Stimulated activated CD4-positive, alpha-beta T cell treated with anti-CD3 and anti-CD28 coated beads, Interleukin-2, amount 100 ng/mL, for 4 hours (primary cell): ENCODE results near the gene CELF3.

Source experiments
- DNase-seq: peaks from one replicate; pipeline ENCODE4 v3.0.0-alpha.2; 2020; ENCODE audit warnings: low read depth

The CELF3 gene

DNA sequence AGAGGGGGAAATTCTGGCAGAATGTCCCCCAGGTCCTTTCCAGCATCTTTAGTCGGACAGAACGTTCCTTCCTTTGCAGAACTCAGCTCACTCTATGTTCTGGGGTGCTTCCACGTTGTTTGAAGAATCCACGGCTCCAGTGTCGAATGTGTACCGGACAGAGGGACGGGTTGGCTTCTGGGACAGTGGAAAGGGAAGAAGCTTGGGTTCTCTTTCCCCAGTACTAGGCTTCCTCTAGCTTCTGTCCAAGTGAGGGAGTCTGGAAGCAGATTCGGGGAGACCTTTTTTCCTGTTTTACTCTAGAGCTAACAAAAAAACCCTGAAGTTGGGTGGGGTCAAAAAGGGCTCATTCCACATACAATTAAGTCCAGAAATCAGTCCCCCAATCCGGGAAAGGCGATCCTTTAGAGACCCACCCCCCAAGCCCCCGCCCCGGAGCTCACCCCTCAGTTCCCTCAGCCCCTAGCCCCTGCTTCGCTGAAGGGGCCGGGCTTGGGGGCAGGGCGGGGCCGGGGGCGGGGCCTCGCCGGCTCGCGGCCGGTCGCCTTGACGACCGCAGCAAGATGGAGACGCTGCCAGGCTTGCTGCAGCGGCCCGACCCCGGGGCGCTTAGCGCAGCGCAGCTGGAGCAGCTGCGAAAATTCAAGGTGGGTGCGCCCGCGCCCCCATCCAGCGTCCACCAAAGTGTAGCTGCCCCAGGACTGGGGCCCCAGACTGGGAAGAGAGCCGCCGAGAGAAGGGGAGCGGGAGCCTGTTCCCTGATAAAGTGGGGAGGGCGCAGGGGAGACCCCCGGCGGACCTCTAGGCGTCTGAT lies 4.6 kb upstream of the CELF3 start, which contains the start of gene RIIAD1:
Gene RIIAD1 (plus strand): TSS at position 549 of the 814 bp plus-strand sequence. CDS start 15 bp downstream, at position 564.
- peak; percentile 19 for DNase-seq

DNA sequence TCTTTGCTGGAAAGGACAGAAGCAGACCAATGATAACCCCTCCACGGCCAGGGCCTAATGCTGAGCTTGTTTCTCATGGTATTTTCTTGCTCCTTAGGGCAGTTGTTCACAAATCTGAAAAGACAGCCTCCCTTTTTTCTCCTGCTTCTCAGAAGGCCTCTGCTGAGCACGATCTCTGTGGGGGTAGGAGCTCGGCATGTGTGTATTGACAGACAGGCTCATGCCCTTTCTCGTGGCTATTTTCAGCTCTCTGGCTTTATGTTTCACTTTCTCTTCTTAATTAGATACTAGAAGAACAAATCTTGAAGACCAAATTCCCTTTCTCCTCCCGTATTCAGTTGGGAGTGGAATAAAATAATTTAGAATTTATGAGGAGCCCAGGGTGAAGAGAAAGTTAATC lies 4.0 kb upstream of the CELF3 start:
- DNase-seq: no peak

DNA sequence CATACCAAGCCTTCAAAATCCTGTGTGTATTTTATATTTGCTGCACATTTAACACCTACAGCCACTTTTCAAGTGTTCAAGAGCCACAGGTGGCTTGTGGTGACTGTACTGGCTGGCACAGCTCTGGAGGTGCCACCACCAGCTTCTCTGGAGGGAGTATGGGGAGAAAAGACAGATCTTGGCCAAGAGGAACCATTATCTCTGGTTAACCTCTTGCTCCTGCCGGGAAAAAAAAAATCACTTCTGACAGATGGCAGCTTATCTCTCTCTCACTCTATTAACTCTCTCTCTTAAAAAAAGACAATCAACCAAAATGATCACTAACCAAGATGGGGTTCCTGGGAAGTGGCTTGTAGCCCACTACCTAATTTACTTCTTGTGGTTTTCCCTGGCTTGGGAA lies 3.5 kb upstream of the CELF3 start:
- DNase-seq: no peak

DNA sequence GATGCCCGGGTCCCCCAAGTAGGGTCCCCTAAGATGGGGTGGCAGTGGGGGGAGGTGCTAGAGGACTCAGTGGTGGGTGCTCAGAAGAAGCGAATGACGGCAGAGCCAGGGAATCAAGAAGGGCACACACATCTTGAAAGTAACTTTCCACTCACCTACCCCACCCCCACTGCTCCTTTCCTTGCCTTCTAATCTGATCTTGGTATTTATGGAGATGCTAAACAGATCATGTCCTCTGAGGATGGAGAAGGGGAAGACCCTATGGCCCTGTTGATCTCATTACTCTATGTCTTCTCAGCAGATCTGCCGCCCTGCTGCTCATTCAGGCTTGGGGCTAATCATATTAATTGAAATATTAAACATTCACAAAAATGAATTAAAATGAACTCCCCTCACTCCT lies 2.1 kb upstream of the CELF3 start:
- no peak for DNase-seq

DNA sequence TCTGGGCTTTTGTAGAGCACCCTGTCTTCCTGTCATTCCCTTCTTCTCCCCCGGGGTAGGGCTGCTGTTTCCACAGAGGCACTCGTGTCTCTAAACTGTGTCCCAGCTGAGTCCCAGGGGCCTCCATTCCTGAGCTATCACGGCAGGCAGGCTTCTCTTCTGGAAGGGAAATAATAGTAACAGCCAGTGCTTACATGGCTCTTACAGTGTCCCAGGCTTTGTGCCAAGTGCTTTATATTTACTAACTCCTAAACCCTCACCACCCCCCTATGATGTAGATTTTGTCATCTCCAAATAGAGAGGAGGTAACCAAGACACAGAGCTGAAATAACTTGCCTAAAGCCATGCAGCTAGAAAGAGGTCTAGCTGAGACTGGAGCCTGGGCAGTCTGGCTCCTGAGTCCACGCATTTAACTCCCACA lies 1.4 kb upstream of the CELF3 start:
- DNase-seq: no peak

DNA sequence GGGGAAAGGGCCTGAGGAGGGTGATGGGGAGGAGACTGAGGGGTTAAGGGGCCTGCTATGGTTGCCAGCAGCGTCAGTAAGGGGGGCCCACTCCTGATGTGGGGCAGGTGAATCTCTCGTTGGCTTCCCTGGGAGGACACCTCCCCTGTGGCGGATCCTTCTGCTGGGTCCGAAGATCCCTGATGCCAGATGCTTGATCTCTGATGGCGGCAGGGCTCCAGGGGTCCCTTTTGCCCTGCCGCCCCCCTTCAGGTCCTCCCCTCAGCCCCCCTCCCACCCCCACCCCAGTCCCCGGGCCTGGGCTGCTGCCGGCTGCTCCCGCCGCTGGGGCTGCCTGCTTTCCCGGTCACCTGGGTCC lies 219 bp downstream of the CELF3 start:
- DNase-seq: no peak

DNA sequence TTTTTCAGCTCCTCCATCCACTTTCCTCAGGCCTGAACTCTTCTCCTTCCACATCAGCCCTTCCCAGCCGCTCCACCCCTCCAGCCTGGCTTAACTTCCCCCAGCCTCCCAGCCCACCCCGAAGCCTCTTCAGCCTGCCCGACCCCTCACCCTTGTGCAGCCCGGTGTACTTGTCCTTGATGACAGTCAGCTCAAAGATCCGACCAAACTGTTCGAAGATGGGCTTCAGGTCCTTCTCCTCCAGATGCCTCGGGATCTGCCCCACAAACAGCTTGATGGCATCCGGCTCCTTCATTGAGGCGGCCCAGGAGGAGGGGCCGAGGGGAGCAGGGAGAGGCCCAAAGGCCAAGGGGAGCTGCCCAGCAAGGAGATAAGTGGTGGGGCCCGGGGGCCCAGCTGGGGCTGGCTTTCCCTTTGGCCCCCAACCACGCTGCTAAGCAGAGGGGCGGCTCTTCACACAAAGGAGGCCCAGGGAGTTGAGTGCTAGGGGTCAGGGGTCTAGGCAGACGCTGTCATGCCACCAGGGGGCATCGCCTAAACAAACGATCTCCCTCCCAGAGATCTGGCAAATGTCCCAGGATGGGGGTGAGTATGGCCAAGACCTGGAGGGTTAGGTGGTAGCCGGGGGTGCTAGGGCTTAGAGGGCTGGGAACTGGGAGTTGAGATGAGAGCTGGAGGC lies 738 bp downstream of the CELF3 start:
- no peak for DNase-seq

DNA sequence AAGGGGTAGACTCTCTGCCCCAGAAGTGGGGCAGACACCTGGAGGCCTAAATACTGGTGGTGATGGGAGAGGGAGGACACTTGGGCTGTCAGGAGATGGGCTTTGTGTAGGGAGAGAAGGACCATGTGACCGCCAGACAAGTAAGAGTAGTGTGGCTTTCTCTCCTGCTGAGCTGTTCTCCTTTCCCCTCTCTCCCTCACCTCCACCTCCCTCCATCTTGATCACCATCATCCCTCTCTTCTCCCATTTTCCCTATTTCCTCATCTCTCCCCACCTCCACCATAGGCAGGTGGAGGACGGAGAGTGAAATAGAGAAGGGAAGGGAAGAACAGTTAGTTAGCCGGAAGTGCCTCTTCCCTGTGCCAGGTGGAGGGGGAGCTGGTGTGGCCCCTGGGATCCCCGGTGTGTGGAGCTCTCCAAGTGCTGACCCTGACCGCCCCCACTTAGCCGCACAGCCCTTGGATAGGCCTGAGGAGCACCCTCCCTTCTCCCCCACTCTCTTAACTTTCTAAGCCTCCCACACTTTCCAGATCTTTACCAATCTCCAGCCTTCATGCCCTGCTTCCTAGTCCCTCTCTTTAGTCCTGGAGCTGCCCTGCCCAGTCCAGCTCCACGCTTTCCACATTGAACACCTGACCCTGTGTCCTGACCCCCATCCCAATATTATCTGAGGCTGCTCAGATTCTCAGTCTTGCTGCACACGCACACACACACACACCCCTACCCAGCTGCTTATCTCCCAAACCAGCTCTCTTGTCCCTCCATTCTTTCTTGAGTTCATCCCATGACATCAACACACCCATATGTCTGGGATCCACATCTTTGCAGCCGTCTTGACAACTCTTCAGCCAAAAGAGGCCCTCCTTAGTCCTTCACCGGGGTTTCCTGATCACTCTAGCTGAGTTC lies 1.5 kb downstream of the CELF3 start:
- DNase-seq: no peak

DNA sequence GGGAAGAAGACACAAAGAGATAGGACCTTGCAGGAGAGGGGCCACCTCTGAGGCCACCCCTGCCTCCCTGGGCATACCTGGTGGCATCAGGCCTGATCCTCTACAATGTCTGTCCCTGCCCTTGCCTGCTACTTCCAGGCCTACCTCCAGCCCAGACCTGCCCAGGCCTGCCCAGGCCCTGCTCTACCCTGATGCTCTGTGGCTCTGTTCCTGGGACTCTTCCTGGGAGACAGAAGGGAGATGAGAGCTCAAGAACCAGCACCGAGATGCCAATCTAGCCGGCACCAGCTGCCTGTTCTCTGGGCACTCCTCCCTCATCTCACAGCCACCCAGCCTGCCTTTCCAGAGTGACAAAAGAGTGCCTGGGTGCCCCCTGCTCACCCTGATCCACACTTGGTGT lies 2.7 kb downstream of the CELF3 start:
- DNase-seq: no peak

DNA sequence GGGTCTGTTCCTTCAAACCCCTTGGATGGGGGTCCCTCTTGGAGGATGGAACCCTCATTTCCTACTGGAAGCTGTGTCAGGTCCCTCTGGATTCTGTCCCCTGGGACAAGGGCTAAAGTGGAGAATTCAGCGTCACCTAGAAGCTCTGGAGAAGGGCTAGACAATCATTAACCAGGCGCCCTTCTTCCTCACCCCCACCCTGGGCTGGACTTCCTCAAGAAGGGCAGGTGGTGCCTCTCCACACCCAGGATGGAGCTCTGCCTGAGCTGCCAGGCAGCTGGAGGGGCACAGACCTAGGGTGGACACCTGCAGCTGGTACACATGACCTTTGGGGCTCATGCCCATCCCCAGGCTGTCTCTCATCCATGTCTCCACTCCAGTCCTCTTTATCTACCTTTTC lies 3.6 kb downstream of the CELF3 start:
- DNase-seq: no peak

DNA sequence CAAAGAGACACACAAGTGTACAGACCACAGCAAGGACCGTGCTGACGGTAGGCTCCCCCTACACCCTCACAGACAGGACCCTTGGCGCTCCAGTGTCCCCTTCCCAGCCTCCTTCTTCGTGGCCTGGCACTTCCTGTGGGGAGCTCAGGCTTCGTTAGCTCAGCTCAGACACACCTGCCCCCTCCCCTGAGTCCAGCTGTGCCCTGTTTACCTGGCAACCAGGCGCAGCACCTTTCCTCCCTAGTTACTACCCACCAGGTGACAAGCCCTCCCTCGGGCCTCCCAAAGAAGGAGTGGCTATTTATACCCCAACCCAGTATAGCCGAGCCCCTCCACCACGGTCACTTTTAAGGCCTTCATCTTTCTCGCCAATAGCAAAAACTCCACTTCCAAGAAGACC lies 4.7 kb downstream of the CELF3 start:
- no peak for DNase-seq

DNA sequence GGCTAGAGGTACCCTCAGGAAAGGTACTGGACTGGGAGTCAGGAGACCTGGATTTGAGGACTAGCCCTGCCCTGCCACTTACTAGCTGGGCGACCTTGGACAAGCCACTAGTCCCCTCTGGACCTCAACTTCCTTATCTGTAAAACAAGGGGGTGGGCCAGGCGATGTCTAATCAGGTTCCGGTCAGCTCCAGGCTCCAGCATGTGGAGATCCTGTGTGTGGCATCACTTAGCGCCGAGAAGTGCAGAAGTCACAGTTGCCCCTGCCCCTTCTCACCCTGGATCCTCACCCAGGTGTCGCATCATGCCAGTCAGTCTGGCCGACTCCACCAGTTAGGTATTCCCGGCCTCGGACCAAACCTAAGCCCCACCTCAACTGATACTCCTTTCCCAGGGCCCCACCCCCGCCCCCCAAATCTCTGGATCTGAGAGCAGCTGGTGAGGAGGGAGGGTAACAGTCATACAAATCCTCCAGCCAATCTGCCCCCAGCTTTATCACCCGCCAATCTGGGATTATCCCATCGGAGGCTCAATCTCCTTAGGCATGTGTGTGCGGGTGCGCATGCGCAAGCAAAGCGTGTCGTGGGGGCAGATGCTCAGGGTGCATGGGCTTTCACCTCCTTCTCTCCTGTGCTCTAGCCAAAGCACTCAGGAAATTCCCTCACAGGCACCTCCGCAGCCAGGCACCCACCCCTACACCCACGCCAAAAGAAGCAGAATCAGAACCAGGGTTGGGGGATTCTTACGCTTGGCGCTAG lies 5.4 kb downstream of the CELF3 start:
- no peak for DNase-seq

DNA sequence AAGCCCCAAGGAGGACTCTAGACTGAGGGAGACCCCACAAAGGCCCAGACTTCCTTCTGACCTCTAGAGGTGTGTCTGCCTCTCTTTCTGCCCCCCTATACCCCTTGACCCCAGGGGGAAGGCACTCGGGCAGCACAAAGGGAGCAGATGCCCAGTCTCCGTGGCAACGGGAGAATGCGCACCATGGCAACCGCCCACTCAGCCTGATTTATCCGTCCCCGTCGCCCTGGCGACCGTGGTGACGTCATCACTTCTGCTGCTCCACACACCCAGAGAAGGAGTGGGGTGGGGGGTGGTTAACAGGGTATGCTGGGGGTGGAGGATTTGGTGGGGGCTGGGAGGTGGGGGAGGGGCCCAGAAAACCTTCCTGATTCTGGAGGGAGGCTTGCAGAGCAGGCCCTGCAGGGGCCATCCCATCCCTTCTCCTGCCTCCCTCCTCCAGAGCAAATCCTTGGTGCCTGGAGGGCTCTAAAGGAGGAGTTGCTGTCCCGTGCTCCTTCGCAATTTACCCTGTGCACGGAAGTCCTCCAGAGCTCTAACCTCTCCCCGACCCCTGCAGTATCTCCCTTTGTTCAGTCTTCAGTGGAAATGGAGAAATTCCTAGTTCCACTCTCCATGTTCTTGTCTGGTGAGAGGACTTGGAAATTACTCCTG lies 6.3 kb downstream of the CELF3 start:
- peak; percentile 26 for DNase-seq

DNA sequence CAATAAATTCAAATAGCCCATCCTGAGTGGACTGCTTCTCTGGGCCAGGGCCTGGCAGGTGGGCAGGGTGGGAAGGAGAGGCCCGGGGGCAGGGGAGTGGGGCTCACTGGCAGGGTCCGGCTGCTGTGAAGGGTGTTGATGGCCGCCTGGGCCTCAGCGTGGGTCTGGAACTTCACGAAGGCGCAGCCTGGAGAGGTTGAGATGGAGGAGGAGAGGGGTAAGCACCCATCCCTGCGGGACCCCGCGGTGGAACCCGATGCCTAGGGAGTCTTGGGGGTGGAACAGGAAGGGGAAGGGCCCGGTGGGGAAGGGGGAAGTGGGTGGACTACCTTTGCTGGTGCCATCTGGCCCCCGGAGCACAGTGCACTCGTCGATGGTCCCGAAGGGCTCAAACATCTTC lies 7.7 kb downstream of the CELF3 start:
- DNase-seq: no peak

DNA sequence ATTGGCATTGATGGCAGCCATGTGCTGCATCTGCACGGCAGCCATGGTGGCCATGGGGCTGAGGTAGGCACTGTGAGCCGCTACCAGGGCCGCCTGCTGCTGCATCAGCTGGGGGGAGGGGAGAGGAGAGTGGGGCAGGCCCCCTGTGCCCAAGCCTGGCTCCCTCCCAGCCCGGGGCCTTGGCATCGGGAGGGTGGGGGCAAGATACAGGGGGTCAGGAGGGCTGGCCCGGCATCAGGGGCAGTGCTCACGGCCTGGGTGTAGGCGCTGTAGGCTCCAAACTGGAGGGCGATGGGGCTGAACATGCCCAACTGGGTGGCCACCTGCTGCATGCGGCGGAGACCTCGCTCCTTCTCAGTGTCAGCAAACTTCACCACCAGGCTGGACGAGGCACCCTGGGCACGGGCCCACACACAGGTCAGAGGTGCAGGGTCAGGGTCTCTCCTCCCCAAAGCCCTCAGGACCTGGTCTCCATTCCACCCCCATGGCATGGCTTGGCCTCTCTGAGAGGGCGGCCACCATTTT lies 9.0 kb downstream of the CELF3 start:
- DNase-seq: no peak

DNA sequence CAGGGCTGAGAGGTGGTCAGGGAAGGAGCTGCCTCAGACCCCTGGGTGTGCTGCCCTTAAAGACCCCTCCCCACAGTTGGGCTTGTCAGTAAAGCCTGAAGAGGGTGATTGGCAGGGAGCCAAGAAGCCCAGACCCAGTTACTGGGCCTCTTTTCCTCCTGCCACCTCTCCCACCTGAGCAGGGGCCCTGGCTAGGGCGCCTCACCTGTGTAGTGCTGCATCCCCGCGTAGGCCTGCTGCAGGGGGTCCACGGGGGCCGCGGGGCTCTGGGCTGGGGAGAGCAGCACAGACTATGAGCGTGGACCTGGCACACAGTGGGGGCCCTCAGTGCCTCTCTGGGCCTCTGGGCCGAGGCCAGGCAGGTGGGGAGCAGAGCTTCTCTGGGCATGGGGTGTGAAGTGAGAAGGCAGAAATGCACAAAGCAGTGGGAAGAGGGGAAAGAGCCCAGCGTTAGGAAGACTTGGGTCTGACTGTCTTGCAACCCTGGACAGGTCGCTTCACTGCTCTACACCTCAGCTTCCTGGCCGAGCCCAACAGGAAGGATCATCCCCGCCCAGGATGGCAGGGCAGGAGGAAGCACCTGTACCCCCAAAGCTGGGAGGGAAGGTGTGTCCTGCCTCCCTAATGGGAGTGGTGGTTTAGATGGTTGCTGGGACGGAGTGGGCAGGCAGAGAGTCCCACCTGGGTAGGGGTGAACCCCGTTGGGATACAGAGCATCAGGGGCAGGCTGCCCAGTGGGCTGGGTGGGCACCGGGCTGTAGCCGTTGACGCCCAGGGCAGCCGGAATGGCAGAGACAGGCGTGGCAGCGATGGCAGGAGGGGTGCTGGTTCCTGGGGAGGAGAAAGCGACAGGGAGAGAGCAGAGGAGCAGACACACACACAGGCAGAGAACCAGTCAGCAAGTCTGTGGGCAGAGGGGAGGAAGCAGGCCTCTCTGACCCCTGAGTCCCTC lies 9.9 kb downstream of the CELF3 start:
- DNase-seq: no peak

DNA sequence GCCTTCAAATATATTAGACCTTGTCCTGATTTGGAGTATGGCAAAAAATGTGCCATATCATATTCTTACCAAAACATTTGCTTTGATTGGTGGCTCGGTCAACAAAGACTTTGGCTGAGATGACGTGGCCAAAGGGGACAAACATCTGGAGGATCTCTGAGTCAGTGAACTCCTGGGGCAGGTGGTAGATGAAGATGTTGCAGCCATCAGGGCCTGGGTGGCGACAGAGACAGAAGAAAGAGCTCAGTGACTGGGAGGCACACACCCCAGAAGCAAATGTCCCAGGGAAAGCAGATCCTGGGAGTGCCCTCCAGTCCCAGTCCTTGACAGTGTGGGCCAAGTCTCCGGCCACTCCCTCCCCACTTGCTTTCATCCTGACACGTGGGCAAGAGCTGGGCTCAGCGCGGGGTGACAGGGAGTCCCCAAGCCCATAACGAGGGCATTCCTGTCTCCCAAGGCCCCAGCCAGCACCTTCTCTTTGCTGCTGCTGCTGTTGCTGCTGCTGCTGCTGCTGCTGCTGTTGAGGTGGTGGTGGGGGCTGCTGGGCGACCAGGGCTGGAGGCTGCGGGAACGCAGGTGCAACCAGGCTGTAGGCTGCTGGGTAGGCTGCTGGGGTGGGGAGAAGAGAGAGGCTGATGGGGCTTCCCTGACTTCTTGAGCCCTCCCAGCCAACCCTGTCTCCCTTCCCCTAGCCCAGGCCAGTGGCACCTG lies 10.7 kb downstream of the CELF3 start:
- DNase-seq: no peak

DNA sequence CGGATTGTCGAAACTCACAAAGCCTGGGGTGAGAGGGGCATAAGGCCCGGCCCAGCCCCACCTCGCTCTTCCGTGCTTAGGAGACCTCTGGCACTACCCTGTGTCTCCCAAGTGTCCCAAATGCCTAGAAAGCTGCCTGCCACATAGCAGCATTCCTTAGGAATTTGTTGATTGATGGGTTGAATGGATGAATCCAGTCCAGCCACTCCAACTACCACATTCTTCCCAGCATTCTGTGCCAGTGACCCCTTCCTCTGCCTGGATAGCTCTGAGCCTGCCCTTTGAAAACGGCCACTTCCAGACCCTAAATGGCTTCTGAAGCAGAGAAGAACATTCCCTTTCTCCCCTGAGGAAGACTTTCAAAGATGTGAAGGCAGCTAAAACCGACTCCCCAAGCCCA lies 11.5 kb downstream of the CELF3 start:
- no peak for DNase-seq

DNA sequence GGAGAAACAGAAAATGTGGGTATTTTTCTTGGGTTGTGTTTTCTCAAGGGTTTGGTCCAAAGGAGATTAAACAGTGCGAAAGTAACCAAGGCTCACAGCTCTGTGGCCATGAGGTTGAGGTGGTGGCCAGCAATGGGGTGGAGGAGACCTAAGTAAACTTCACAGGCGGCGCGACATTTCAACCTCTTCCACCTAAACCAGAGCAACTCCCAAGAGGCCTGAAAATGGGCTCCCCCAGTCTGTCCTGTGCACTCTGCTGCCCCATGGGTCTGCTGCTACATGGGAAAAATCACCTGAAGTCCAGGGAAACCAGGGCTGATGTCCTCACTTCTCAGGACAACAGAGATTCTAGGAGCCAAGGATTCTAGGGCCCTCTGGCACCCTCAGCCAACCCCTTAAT lies 12.4 kb downstream of the CELF3 start:
- no peak for DNase-seq
